NCI-H1417 treated with DMSO at 0.1 percent for 48 hours (cell line): ENCODE measurements around the gene CASP8AP2.
"Not testable (repeated sequence)": the region's sequence is repeated elsewhere in the genome, so short reads cannot be mapped to it uniquely, and the experiment has no call there.

ENCODE experiments used
- DNase-seq: peaks from one replicate; lab custom pipeline; 2025; lab: John Stamatoyannopoulos, UW

Gene CASP8AP2

GRCh38 chr6:89888871-89889270, 59.2 kb downstream of the CASP8AP2 start:
- DNase-seq, result no peak

GRCh38 chr6:89890845-89891528, 61.3 kb downstream of the CASP8AP2 start:
- not testable (repeated sequence) for DNase-seq

- DNase-seq, result not testable (repeated sequence)
Measured at GRCh38 chr6:89892577-89892976, 62.9 kb downstream of the CASP8AP2 start.

- no peak for DNase-seq
Measured at GRCh38 chr6:89894169-89894568, 64.5 kb downstream of the CASP8AP2 start, which contains the start of gene GJA10. GJA10 (plus strand) TSS chr6:89894469; CDS start chr6:89894469, 0 bp downstream.

GRCh38 chr6:89895276-89895874, 65.7 kb downstream of the CASP8AP2 start:
- no peak for DNase-seq

- DNase-seq, result not testable (repeated sequence)
Measured at GRCh38 chr6:89910001-89910901, 80.6 kb downstream of the CASP8AP2 start.

GRCh38 chr6:89910902-89911240, 81.2 kb downstream of the CASP8AP2 start:
- DNase-seq, result no peak

- no peak for DNase-seq
Measured at GRCh38 chr6:89916136-89916920, 86.6 kb downstream of the CASP8AP2 start.

- DNase-seq, result no peak
Measured at GRCh38 chr6:89917216-89917615, 87.5 kb downstream of the CASP8AP2 start.

- no peak for DNase-seq
Measured at GRCh38 chr6:89917801-89918366, 88.2 kb downstream of the CASP8AP2 start.
